UCSD-AML1 (cell line): ENCODE measurements around the gene RMI2.
"Not testable (repeated sequence)": the region's sequence is repeated elsewhere in the genome, so short reads cannot be mapped to it uniquely, and the experiment has no call there.

Source experiments
- DNase-seq: peaks from one replicate; lab custom pipeline; 2025; ENCODE audit not compliant: unreplicated experiment; lab: John Stamatoyannopoulos, UW

RMI2 gene

DNA sequence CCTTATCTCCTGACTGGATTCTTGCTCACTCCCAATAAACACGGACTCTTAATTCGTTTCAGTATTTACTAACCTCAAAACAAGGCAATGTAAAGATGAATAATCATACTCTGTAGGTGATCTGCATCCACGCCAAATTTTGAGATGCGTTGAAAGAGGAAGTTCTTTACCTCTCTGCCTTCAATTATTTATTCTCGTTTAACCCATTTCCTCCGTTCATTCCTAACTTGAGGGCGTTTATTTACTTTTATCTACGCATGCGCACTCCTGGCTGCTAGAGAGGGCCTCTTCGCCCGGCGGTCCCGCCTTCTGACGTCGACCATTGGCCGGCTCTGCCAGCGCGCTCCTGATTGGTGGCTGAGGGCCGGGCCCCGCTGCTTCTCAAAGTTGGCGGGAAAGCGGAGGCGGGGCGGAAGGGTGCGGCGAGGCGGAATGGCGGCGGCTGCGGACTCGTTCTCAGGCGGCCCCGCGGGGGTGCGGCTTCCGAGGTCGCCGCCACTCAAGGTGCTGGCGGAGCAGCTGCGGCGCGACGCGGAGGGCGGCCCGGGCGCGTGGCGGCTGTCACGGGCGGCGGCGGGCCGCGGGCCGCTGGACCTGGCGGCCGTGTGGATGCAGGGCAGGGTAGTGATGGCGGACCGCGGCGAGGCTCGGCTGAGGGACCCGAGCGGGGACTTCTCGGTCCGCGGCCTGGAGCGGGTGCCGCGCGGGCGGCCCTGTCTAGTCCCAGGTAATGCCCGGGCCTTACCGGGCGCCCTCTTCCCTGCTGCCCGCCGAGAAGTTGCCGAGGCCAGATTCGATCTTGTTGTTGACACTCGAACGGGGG is at the start of gene RMI2:
TSS of gene RMI2 (plus strand) at position 420 of the 823 bp plus-strand sequence. CDS start at position 433, 13 bp downstream.
- peak; percentile 95 for DNase-seq

DNA sequence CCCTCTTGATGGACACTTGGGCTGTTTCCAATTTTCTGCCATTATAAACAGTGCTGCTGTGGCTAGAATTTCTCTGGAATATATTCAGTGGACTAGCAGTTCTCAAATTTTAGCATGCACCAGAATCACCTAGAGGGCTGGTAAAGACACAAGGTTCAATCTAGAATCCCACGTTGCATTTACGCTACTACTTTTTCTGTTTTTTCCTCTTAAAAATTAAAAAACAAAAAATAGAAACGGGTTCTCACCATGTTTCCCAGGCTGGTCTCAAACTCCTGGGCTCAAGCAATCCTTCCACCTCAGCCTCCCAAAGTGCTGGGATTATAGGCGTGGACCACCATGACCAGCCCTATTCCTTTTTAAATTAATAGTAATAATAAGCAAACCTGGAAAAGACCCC is 49.6 kb upstream of the RMI2 start:
- DNase-seq, result no peak

DNA sequence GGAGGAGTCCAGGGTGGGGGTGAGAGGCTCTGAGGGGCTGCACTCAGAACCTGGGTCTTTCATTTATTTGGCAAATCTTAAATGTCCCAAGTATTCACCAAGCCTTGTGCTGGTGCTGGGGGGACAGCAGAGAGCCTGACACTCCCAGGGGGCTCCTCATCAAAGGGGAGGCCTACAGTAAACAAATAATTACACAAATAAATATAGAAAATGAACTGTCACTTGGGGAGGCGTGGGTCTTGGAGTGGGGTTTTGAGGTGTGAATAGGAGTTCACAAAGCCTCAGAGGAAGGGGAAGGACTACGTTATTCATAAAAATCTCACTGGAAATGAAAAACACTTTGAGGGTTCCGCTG is 48.9 kb upstream of the RMI2 start:
- DNase-seq, result no peak

DNA sequence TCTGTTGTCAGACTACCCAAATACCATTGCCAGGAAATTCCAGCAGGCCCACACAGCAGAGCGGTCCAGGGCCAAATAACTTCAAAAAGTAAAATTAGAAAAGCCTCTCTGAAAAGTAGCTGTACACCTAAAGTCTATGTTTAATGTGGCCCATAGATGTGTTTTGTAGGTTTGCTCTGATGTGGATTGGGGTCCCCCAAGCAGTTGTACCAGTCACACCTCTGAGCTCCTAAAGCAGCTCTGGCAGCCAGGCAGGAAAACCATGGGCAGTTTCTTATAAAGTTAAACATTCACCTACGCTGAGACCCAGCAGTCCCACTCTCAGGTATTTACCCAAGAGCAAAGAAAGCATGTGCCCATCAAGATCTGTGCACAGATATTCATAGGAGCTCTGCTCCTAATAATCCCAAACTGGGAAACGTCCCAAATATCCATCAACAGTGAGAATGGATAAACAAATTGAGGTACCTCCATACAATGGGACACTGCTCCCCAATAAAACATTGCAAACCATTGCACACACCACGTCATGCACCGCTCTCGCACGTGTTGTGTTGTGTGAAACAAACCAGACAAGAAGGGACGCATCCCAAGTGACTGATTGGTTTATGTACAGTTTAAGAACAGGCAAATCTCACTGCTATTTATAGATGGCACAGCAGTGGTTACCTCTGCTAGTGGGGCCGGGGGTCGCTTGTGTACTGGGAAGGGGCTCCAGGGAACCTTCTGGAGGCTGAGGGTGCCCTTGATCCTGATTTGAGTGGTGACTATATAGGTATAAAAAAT is 48.4 kb upstream of the RMI2 start:
- no peak for DNase-seq

DNA sequence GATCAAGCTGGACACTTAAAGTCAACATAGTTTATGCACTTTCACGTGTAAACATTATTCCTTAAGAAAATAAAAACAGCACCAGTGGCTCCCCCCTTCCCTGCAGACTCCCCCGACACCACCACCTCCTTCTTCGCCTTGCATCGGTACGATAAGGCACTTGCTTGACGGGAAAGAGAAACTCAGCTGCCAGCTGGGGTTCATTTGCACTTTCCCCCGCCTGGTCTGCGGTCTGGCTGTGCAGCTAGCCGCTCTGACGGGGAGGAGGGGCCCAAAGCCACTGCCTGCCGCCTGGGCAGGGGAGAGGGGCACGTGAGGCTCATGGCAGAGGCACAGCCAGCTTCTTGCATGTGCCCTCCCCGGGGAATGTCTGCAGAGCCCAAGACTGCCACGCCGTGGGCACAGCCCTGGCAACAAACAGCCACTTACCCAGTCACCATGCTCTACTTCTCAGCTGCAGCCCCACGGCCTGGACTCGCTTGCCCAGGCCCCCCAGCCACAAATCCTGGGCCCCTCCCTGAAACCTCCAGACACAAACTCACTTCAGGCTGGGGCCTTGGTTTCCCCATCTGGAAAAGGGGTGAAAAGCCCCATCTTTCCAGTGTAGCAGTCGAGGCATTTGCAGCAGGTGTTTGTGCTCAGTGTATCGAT is 47.6 kb upstream of the RMI2 start:
- DNase-seq, result peak; percentile 87

DNA sequence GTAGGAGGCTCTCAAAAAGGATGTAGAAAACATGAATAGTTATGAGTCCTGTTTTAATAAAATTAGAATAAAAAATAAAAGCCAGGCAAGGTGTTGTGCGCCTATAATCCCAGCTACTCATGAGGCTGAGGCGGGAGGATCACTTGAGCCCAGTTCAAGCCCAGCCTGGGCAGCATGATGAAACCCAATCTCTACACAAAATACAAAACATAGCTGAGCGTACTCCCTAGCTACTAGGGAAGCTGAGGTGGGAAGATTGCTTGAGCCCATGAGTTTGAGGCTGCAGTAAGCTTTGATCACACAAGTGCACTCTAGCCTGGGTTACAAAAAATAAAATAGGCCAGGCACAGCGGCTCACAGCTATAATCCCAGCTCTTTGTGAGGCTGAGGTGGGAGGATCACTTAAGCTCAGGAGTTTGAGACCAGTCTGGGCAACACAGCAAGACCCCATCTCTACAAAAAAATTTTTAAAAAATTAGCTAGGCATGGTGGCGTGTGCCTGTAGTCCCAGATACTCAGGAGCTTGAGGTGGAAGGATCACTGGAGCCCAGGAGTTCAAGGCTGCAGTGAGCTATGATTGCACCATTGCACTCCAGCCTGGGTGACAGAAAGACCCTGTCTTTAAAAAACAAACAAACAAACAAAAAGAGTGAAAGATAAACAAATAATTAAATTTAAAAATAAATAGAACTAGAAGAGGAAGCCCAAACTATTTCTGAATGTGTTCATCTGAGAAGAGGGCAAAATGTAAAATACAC is 46.9 kb upstream of the RMI2 start:
- no peak for DNase-seq

DNA sequence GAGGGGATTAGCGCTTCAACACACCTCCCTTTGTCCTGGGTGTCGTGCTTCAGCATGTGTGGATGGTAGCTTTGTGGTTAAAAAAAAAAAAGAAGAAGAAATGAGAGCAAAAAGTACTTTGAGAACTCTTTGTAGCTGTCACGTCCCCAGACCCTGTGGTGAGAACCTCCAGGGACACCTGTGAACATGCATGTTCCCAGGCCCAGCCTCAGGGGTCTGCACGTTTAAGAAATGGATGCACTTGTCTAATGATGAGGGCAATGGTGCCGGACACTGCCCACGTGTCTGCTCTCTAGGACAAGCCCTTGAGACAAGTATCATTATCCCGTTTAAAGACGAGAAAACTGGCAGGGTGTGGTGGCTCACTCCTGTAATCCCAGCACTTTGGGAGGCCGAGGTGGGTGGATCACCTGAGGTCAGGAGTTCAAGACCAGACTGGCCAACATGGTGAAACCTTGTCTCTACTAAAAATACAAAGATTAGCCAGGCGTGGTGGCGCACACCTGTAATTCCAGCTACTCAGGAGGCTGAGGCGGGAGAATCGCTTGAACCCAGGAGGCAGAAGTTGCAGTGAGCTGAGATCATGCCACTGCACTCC is 46.2 kb upstream of the RMI2 start:
- DNase-seq, result not testable (repeated sequence)

DNA sequence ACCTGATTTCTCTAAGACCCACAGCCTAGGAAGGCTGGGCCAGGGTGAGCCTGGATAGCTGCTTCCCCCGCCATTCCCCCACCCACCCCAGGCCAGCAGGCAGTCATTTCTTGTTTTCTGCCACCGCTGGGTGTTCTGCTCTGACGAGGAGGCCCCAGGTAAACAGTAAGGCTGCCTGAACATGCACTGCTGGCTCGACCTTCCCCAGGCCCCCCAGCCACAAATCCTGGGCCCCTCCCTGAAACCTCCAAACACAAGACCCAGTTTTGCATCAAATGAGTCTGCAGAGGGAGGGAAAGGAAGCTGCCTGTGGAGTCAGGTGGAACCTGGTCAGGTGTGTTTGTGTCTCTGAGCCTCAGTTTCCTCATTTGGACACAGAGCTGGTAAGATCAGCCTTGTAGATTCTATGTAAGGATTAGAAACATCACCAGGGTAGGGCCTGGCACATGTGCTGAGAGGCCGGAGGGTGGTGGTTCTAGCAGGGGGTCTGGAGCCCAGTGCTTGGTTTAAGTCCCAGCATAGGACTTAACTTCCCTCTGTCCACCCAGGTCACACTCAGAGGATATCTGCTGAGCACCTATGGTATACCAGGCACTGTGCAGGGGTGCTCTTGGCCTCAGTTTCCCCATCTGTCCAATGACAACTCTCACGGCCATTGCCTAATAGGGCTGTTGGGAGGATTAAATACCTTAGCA is 45.2 kb upstream of the RMI2 start:
- no peak for DNase-seq

DNA sequence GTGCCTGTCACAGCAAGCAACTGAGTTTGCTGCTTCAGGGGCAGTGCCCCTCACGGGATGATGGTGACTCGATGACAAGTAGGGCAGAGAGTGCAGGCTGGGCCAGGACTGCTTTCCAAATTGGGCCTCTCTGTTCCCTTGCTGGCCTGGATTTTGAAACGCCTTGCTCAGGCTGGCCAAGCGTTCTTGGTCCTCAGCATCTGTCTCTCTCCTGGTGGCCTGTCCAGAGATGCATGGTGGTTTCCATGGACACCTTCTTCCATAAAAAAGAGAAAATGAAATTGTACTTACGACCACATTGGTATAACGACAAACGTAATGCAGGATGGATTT is 44.7 kb upstream of the RMI2 start:
- DNase-seq, result no peak

DNA sequence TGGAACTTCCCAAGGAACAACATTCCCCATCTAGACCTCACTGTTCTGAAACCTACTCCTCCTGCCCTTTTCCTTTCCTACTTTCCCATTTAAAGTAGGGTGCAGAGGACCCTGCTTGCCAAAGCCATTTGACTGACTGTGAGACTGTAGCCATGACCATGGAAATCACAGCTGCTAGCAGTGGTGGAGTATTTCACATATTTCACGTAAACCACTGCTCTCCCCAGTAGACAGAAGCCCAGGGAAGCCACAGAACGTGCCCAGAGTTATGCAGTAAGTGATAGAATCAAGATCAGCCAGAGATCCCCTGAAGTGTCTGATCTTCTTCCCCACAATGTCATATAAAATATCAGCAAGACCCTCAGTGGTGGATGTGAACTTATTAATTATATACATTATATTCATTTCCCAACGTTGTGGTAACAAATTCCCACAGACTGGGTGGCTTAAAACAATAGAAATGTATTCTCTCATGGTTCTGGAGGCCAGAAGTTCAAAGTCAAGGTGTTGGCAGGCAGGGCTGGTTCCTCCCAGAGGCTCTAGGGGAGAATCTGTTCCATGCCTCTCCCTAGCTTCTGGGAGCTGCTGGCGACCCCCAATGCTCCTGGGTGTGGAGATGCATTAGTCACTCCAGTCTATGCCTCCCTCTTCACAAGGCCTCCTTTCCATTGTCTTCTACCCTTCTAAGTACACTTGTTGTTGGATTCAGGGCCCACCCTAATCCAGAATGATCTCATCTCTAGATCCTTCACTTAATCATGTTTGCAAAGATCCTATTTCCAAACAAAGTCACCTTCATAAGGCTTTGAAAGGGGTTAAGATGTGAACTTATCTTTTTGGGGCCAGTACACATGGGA is 43.4 kb upstream of the RMI2 start:
- DNase-seq, result no peak

DNA sequence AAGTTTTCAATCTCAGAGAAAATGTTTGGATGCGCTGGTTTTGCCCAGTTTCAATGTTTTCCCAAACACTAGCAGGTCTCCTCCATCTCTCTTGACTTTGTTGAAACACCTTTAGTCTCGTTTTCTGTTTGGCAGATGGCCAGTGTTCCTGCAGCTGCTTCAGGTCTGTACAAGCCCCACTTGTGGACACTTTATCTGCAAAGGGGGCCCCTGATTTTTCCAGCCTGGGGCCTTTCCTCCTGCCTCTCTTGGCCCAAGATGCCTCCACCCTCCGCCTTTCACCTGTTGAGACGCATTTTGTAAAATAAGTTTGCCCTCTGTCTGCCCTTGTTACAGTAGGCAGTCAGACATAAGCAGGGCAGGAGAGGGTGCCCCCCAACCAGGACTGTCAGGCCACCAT is 42.3 kb upstream of the RMI2 start:
- DNase-seq, result no peak

DNA sequence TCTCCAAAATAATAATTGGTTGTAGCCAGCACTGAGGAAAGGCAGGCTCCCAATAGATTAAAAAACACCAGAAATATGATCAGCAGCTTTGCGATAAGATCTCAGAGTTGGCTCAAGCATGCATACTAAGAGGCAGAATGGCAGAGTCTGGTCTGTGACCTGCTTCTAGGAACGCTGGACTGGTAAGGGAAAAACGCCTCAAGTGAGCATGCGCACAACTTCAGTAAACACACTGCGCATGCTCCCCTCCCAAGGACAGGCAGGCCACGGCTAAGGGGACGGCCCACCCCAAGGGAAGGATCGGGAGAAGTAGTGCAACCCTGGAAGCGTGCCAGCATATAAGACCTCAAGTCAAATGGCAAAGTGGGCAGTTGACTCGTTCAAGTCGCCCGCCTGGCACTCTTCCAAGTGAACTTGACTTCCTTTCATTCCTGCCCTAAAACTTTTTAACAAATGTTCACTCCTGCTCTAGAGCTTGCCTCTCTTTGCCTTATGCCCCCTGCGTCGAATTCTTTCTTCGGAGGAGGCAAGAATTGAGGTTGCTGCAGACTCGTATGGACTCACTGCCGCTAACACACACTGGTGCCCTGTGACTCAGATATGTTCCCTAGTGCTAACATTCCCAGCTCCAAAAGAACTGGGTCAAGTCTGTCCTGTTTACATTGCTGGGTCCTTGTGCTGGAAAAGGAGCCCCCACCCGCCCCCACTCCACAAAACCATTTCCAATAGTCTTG is 41.7 kb upstream of the RMI2 start:
- no peak for DNase-seq

DNA sequence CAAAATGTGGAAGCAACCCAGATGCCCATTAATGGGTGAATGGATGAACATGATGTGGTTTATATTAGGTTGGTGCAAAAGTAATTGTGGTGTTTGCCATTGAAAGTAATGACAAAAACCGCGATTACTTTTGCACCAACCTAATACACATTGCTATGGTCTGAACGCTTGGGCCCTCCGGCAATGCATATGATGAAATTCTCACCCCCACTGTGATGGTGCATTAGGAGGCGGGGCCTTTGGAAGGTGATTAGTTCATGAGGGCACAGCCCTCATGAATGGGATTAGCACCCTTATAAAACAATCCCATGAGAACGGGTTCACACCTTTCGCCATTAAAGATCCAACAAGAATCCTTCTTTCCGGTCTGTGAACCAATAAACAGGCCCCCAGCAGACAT is 38.9 kb upstream of the RMI2 start:
- DNase-seq, result no peak

DNA sequence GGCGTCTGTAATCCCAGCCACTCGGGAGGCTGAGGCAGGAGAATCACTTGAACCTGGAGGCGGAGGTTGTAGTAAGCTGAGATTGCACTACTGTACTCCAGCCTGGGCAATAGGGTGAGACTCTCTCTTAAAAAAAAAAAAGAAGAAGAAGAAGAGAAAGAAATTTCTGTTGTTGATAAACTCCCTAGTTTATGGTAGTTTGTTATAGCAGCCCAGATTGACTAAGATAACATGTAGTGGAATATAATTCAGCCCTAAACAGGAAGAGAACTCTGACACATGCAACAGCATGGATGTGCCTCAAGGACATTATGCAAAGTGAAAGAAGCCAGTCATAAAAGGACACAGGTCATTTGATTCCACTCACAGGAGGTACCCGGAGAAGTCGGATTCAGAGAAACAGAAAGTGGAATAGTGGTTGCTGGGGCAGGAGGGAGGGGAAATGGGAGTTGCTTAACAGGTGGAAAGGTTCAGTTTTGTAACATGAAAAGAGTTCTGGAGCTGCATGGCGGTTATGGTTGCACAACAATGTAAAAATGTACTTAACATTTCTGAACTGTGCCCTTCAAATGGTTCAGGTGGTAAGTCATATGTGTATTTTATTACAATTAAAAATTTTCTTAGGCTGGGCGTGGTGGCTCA is 38.1 kb upstream of the RMI2 start:
- DNase-seq, result no peak

DNA sequence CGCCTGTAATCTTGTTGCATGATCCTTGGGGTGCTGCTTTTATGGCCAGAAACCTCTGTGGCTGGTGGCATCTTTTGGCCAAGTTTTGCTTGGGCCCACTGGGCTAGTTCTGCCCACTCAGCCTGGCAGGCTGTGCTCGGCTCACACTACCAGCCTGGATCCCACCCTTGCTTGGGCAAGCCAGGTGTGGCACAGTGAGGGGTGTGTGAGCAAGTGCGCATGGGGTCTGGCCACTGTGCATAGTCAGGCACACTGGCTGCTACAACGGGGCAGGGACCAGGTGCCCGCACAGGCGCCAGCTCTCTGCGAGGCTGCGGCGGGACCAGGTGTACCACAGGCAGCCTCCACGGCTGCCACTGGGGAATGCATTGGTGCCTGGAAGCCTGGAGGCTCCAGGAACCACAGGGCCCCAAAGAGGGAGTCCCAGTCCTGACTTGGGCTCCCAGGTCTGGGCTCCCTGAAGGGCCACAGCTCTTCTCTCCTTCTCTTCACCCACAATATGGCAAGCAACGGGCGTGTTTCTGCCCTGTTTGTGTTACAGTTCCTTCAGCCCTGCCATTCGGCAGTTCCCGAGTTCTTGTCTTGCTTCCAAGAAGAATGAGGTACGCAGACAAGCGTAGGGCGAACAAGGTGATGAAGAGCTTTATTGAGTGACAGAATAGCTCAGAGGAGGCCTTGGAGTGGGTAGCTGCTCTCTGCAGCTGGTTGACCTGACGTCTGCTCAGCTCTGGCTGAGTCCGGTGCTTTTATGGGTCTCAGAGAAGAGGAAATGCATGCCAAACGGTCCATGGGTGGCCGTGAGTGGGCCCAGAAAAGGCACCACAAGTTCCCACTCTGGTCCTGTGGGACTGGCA is 37.4 kb upstream of the RMI2 start:
- no peak for DNase-seq

DNA sequence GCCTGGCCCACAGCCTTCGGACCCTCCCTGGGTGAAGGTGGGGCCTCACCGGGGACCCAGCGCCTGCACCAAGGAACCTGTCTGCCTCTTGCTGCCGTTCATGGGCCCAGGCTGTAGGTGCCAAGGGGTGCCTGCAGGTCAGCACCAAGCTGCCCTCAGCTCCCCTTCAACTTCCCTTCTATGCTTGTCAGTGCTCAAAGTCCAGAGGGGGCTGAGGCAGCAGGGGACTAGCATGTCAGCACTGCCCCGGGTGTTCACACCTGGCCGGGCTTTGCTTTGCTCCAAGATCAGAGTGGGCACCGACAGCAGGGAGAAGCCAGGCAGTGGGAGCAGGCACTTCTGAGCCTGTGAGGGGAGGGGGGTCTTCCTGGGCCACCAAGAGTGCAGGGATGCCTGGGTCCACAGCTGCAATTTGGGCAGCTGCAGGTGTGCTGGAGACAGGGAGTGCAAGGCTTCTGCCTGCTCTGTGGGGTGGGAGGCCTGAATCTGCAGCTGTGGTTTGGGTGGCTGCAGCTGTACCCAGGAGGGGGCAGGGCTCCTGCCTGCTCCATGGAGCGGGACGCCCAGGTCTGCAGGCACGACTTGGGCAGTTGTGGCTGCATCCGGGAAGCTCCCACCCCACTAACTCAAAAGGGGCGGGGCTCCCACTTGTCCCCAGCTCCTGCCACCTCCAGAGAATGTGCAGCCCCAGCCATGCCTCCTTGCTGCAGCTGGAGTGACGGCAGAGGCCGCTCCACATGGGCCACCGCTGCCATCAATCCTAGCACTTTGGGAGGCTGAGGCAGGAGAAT is 36.6 kb upstream of the RMI2 start:
- DNase-seq, result peak; percentile 27
